MM.1S (cell line): ENCODE measurements around the gene OR2L3.

Experiments used
- EZH2 ChIP-seq: fragments of 300-600 bp; sonication (generic); optimal IDR thresholded peaks from 2 replicates; pipeline ENCODE3; 2017; ENCODE audit warnings: low read depth, mild to moderate bottlenecking, antibody characterized with exemption, low read length, mixed read lengths
- EZH2phosphoT487 ChIP-seq: fragments of 300-600 bp; sonication (generic); IDR thresholded peaks from 2 replicates; pipeline ENCODE4 v1.6.1; 2018; ENCODE audit warnings: antibody characterized with exemption, low read length
- TF ChIP-seq, protein P1 (sequence below): fragments of 300-600 bp; sonication (generic); IDR thresholded peaks from 2 replicates; pipeline ENCODE4 v1.5.1; 2016; ENCODE audit warnings: antibody characterized with exemption, low read length, mixed read lengths

DNA sequence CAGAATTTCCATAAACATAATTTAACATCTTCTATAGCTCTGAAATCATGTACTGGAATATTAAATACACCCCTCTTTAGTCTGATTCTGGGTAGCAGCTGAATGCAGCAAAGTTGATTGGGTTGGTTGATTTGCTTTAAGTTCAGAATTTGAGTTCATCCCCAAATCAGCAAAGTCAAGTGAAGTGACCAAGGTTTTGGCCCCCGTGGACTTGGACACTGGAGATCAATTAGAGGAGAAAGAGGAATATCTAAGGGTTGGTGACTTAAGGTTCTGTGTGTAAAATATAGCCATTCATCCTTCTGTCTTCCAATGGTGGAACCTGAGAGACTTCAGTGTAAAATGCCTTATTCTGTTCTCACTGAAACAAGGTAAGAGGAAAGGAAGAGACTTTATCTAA is 48.2 kb downstream of the OR2L3 start, which contains the start of gene OR2L13:
- TF ChIP-seq, protein P1, sequence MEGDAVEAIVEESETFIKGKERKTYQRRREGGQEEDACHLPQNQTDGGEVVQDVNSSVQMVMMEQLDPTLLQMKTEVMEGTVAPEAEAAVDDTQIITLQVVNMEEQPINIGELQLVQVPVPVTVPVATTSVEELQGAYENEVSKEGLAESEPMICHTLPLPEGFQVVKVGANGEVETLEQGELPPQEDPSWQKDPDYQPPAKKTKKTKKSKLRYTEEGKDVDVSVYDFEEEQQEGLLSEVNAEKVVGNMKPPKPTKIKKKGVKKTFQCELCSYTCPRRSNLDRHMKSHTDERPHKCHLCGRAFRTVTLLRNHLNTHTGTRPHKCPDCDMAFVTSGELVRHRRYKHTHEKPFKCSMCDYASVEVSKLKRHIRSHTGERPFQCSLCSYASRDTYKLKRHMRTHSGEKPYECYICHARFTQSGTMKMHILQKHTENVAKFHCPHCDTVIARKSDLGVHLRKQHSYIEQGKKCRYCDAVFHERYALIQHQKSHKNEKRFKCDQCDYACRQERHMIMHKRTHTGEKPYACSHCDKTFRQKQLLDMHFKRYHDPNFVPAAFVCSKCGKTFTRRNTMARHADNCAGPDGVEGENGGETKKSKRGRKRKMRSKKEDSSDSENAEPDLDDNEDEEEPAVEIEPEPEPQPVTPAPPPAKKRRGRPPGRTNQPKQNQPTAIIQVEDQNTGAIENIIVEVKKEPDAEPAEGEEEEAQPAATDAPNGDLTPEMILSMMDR: no peak
- TF ChIP-seq EZH2 (no peak), EZH2phosphoT487 (no peak)
